Measurements from ENCODE around the gene NSUN6.

- no peak for TF ChIP-seq CTCF (IDR thresholded peaks at IDR 0.05)
- TF ChIP-seq POLR2A (IDR thresholded peaks at IDR 0.05): no peak
- TF ChIP-seq POLR2AphosphoS5 (IDR thresholded peaks at IDR 0.05): no peak
Measured at GRCh38 chr10:18635995-18636394, 15.4 kb downstream of the NSUN6 start.
